GM19324 (cell line): ENCODE data around the gene GUCA1A.
"Not testable (repeated sequence)": the region's sequence is repeated elsewhere in the genome, so short reads cannot be mapped to it uniquely, and the experiment has no call there.

ENCODE experiments used
- ATAC-seq: cut with Tn5 transposase; IDR thresholded peaks from one replicate; pipeline ENCODE4 v1.9.1; 2021; ENCODE audit warnings: mild to moderate bottlenecking, moderate library complexity; ENCODE audit not compliant: unreplicated experiment, low FRiP score

The GUCA1A gene

DNA sequence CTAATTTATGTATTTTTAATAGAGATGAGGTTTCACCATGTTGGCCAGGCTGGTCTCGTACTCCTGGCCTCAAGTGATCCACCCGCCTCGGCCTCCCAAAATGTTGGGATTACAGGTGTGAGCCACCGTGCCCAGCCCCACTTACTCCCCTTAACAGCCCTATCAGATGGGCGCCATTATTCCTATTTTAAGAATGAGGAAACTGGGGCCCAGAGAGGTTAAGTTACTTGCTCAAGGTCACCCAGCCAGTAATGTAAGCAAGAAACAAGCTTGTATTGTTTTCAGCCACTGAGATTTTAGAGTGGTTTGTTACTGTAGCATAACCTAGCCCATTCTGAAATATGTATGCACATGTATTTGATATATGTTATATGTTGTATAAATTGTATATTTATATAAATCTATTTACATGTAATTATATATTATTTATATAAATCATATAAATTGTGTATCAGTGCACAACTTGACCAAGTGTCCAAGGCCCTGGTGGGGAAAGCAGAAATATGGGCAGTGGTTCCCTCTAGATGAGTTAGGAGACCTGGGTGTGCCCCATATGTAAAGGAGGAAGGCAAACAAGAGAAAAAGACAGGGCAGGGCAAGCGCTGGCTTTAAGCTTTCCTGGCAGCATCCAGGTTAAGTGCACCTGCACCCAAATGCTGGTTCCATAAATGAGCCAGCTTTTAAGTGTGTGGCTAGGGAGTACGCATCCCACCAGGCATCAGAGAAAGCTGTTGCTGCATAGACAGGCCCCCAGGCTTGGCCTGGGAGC is 1.2 kb upstream of the GUCA1A start:
- ATAC-seq: no peak

DNA sequence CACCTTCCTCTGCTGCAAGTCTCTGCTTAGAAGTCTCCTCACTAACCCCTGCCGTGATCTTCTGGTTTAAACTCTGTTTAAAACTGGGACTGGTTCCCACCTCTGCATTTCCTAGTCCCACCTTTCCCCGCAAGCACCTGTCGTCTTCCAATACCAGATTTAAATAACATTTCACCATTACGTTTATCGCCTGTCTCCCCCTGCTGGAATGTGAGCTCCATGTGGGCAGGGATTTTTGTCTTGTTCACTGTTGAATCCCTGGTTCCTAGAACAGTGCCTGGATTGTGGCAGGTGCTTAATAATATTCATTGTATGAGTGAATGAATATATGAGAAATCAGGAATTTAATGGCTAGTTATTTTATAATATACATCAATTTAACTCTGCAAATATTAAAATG is 2.7 kb downstream of the GUCA1A start:
- no peak for ATAC-seq

DNA sequence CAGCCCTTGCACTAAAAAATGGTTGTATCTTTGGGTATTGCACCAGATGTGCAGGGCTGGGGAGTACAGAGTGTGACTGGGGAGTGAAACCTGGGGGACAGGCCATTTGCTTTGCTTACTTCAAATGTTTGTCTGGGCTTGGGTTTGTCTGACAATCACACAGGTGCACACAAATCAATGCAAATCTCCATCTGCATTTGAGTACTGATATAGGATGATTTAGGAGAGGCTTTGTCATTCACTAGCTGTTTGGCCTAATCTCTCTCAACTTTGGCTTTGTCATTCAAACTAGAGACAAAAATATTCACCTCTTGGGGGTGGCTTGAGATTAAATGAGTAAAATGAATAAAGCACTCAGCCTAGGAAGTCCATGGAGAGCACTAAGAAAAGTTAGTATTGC is 3.8 kb downstream of the GUCA1A start:
- ATAC-seq: no peak

DNA sequence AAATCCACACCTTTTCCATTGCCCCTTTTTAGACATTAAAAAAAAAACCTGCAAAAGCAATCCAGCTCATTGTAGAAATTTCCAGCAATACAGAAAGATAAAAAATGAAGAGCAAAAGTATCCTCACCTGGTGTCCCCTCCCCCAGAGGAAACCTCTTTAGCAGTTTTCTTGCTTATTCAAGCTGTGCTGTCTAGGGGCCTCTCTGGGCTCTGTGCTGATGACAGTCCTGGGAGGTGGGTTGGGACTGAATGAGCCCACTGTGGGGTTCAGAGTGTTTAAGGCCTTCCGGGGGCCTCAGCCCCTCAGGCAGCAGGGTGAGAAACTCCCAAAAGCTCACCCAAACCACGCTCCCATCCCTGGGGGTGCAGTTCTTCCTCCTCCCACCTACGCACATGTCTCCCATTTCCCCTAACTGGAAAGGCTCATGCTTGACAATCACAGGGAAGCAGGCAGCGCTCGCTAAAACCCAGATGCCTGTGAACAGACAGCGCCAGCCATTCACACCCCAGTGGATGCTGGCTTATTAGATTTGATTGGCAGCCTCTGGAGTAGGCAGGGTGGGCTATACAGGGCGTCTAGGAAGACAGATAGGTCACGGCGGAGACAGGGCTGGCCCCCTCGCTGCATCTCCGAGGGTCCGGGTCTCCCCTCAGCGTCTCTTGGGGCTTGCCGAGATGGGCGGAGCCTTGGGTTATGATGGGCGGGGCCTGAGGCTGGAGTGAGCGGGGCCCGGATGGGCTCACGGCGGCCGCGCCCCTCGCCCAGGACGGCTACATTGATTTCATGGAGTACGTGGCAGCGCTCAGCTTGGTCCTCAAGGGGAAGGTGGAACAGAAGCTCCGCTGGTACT is 4.6 kb downstream of the GUCA1A start:
- ATAC-seq: no peak

DNA sequence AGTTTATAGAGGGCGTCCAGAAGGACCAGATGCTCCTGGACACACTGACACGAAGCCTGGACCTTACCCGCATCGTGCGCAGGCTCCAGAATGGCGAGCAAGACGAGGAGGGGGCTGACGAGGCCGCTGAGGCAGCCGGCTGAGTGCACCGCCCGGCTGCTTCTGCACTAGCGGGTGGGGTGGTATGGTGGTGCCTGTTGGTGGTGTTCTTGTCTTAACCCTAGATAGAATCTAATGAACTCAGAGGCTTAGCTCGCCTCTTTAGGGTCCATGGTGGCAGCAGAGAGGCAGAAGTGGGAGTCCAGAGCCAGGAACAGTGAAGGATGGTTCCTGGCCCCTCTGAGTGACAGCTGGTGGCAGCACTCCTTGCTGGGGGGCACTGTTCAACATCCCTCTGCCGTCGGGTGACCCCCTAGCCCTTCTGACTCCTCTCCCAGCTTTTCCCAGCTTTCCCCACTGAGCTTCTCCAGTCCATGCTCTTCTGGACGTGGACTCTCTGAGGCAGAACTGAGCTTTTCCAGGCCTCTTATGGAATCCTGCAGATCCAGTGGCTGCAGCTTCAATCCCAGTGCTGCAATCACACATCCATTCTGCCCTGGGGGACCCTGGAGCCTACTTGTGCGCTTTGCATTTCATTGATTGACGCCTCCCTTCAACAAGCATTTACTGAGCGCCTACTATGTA is 6.2 kb downstream of the GUCA1A start:
- ATAC-seq: no peak

DNA sequence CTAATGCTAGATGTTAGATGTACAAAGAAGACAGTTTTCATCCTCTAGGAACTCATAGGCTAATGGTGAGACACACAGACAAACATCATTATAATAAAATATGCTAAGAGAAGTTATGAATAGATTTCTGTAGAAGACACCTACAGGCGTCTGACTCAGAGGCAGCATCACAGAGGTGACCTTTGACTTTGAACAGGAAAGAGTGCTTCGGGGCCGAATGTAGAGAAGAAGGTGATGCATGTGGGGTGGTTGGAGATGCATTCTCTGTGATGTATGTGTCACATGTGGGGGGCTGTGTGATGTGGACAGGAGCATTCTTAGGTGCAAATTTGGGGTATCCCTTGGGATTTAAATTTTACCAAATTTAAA is 6.8 kb downstream of the GUCA1A start:
- no peak for ATAC-seq

DNA sequence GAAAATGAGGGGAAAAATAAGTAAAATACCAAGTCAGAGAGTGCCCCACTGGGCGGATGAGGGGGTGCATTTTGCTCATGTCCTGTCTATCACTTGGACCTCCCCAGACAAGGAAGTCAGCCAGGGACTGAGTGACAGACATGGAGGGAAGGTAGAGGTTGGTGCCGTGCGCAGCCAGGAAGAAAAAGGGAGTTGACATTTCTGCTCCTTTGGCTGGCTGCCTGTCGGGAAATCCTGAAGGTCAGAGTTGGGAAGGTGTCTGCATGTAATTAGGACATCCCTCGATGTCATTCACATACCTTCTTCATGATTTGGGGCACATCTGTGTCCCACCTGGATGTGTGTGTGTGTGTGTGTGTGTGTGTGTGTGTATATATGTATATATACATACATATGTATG is 8.9 kb downstream of the GUCA1A start:
- no peak for ATAC-seq

DNA sequence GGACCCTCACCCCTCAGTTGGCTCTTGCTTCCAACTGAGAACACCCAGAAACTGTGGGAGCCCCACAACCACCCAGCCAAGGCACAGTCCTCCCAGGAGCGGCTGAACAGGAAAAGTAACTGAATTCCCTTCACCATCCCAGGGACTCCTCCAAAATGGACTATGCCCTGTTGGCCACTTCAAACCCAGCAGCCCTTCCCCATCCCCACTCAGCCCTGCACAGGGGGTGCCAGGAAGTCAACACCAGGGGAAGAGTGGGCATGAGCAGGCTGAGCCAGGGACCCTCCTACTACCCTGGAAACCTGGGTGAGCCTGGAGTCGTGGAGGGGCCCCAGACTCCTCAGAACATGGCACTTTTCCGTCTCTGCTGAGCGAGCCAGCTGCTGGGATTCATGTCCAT is 11.3 kb downstream of the GUCA1A start:
- ATAC-seq: no peak

DNA sequence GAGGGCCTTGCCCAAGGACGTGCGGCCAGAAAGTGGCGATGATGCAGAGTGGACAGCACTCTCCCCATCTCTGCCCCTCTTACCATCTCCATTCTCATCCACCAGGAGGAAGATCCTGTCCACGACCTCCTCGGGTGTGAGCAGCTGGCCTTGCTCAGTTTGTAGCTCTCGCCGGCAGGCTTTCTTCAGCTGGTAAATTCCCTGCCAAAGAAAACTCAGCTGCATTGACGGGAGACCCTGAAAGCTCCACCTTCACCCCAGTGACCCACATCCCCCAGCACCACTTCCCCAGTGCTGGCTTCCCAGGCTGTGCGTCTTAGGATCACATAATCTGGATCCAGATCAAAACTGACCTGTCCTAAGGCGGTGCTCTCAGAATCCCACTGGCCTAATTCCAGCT is 12.4 kb downstream of the GUCA1A start:
- ATAC-seq: no peak

DNA sequence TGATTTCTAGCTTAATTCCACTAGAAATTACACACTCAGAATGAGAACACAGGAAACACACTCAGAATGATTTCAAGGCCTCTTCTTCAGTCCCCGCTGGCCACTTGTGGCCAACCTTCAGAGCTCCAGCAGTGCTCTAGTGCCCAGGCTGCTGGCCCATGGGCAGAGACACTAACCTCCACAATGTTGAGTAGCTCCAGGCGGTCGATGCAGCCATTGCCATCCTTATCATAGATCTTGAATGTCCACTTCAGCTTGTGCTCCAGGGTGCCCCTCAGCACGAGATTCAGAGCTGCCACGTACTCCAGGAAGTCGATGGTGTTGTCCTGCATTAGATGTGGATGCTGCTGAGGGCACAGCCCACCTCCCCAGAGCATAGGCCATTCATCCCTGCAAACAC is 15.2 kb downstream of the GUCA1A start:
- no peak for ATAC-seq

DNA sequence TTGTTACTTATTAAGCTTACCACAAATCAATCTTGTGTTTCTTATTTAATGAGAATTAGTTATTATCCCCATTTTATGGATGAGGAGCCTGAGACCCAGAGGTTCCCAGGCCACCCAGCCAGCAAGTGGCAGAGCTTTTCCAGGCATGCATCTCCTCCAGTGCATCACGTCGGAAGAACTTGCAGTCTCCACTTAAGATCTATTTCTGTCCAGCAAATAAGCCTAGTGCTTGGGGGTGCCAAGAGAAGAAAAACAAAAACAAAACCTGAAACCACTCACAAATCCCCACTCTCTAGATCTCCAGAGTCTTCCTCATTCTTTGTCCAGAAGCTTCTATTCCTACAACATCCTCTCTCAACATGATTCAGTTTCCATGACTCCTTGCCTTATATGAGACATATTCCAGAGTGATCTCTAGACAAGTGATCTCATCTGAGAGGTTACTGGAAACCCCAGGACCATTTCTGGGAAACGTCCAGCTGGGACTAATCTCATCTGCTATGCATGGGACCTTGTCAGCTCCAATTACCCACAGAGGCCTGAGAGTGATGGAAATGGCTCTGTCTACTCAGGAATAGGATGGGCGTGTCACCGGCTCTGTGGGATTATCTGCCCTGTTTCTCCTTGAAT is 17.5 kb downstream of the GUCA1A start:
- no peak for ATAC-seq

DNA sequence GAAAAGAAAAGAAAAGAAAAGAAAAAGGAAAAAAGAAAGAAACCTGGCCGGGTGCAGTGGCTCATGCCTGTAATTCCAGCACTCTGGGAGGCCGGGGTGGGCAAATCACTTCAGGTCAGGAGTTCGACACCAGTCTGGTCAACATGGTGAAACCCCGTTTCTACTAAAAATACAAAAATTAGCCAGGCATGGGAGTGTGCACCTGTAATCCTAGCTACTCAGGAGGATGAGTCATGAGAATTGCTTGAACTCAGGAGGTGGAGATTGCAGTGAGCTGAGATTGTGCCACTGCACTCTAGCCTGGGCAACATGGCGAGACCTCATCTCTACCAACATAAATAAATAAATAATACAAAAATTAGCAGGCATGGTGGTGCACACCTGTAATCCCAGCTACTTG is 19.2 kb downstream of the GUCA1A start:
- not testable (repeated sequence) for ATAC-seq

DNA sequence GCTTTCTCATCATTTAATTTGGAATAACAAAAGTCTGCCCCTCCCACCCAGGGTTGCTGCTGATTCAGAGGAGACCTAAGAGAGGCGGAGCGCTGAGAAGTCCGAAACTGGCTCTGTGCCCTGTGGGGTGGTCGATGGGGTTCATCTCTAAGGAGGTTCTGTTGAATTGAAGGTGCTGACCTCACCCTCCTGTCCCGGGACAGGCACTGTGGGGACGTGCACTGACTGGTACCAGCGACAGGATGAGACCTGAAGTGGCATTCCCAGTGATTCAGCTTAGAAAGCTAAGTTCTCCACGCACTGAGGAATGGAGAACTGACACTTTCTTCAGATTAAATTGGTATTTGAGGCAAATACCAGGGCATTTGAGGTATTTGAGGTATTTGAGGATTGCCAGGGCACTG is 20.3 kb downstream of the GUCA1A start:
- ATAC-seq: no peak

DNA sequence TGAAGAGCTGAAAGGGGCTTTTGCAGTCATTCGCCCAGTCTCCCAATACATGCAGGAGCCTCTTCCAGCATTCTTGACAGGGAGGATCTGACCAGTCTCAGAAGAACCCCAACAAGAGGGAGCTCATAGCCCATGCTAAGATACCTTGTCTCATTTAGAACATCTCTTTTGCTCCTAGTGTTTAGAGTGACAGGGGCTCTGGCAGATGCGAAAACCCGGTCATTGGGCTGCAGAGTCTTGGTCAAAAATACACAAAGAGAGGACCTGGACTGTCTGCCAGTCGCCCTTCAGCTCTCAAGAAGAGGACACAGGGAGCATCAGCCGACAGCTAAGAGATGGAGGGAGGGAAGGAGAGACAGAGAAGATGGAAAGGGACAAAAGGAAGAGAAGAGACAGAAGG is 20.9 kb downstream of the GUCA1A start:
- no peak for ATAC-seq

DNA sequence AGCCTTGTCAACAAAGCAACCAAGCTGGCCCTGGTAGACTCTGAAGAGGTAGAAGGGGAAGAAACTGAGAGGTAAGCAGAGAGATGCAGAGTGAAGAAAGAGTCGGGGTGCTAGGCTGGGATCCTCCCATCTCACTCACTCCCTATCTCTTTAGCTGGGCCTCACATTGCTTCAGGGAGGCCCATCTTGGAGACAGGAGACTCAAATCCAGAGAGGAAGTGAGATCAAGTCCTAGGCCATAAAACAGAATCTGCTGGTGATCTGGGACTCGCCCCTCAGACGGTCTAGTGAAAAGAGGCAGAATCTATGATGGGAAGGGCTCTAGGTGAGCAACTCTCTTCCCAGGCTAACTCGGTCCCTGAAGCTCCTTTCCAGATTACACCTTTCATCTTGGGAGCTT is 22.3 kb downstream of the GUCA1A start:
- ATAC-seq: no peak

DNA sequence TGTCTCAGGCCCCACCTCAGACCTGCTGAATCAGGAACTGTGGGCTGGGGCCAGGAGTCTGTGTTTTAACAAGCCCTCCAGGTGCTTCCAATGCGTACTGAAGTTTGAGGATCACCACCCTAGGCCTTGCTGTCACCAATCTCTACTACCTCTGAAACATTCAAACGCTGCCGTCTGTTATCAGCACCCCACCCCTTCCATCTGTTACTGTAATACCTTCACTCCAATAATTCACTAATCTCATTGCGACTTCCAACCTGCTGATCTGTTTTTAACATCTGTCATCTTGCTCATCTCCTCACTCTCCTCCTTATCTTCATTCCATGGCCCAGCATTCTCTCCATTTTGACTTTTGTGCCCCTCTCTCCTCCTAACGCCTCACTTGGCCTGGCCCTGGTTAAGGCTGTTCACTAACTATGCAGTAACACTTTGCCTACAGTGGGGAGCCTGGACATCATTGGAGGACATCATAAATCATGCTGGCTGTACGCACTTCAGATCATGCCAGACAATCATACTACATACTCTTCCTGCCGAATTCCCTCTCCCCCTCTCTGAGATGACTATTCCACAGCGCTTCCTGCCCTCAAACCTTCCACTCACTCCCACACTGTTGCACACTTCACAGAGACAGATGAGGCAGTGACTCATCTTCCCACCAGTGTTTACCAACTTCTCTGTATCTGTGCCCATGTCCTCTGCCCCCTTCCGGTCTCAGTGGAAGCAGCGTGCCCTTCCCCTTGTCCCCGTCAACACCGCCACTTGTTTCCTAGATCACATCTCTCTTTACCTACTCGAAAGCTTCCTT is 24.6 kb downstream of the GUCA1A start:
- no peak for ATAC-seq

DNA sequence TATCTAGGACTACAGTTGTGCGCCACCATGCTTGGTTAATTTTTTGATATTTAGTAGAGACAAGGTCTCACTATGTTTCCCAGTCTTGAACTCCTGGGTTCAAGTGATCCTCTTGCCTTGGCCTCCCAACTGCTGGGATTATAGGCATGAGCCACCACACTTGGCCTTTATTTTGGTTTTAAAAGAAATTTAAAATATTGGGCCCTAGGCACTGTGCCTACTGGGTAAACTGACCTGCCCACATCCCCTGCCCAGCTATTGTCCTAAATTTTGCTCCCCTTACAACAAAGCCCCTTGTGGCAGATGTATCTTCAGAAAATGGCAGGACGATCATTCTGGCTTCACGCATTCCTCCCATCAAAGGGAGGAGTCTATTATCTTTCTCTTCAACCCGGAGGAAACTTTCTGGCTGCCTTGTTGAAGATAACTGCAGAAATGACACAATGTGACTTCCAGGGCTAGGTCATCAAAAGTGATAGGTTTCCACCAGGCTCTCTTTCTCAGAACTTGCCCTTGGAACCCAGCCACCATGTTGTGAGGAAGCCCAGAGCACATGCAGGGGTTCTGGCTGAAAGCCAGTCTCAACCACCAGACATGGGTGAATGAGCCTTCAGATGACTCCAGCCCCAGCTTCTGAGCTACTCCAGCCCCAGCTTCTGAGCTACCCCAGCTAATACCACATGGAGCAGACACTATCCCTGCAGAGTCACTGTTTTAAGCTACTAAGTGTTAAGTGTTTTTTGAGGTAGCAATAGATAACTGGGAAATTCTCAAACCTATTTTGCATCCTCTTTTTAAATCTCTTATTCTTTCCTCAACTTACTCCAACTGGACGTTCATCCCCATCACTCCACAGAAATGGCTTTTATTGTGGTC is 26.2 kb downstream of the GUCA1A start:
- no peak for ATAC-seq

DNA sequence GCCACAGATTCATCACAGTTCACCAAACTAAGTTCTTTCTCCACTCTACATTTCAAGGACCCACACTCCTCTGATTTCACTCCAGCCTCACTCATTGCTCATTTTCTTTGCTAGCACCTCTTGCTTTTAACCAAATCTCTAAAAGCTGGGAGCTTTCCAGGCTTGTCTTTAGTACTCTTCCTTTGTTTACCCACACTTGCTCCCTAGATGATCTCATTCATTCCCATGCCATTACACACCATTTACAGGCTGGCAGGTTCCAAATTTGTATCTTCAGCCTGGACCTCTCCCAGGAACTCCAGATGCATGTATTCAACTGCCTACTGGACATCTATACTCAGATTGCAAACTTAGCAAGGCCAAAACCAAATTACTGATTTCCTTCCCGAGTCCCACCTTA is 26.9 kb downstream of the GUCA1A start:
- no peak for ATAC-seq

DNA sequence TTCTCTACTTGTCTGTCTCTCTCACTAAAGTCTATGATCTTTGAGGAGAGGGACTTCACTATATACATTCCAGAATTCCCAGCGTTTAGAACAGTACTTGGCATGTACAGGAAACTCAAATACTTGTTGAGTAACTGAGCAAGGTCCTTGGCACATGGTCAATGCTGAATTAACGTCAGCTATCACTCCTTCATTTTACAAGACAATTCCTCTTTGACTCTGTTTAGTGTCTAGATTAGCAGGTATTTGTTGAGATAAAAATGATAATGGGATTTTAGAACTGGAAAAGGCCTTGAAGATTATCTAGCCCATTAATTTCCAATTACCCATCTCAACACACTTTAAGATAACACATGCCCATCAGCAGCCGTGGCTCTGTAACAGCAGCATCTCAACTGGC is 28.2 kb downstream of the GUCA1A start:
- ATAC-seq: no peak
